ES-I3 (cell line): ENCODE measurements around the gene COPS6.
"Not testable (repeated sequence)": the region's sequence is repeated elsewhere in the genome, so short reads cannot be mapped to it uniquely, and the experiment has no call there.

Source experiments
- H3K36me3 ChIP-seq: 2 replicates; pipeline ENCODE4 v1.6.1; 2013; ENCODE audit warnings: mild to moderate bottlenecking, low read length, control low read depth, moderate library complexity; ENCODE audit not compliant: insufficient read depth
- H3K4me1 ChIP-seq: 2 replicates; pipeline ENCODE4 v1.6.1; 2013; ENCODE audit warnings: mild to moderate bottlenecking, control low read depth, low read length; ENCODE audit not compliant: insufficient read depth
- H3K9ac ChIP-seq: 2 replicates; pipeline ENCODE4 v1.6.1; 2013; ENCODE audit warnings: low read depth, mild to moderate bottlenecking, low read length, moderate library complexity
- H3K9me3 ChIP-seq: 2 replicates; pipeline ENCODE4 v1.6.1; 2013; ENCODE audit warnings: mild to moderate bottlenecking, low read length, moderate library complexity; ENCODE audit not compliant: control insufficient read depth, insufficient read depth

COPS6 gene

DNA sequence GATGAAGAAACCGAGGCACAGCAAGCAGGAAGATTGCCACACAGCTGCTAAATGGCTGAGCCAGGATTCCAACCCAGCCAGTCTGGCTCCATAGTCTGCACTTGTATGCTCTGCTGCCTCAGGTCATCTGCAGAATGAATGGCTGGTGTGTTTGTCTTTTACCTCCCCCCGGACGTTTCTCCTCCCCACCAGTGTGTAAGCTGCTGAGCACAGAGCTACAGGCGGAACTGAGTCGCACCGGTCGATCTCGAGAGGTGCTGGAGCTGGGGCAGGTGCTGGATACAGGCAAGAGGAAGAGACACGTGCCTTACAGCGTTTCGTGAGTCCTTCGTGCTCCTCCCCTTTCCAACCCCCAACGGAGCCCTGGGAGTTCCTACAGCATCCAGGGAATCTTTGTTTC, 33.3 kb downstream of the COPS6 start:
- H3K9me3 ChIP-seq, result no peaks in the 10 kb centered on the region
- H3K4me1 ChIP-seq, result peaks cover 11% of the 10 kb centered on the region; the same call in 1 of the 2 replicates
- no peak overlapping the region for H3K9ac ChIP-seq
- no peaks in the 10 kb centered on the region for H3K36me3 ChIP-seq

GRCh38 chr7:100122568-100122967, 33.8 kb downstream of the COPS6 start:
- H3K9me3 ChIP-seq, result no peaks in the 10 kb centered on the region
- no peak overlapping the region for H3K9ac ChIP-seq
- no peaks in the 10 kb centered on the region for H3K36me3 ChIP-seq
- peaks cover 11% of the 10 kb centered on the region; the same call in 1 of the 2 replicates for H3K4me1 ChIP-seq

- Histone ChIP-seq H3K4me1 (peaks cover 15% of the 10 kb centered on the region; the same call in 1 of the 2 replicates), H3K9ac (no peak overlapping the region), H3K9me3 (no peaks in the 10 kb centered on the region), H3K36me3 (no peaks in the 10 kb centered on the region)
Measured at GRCh38 chr7:100124301-100125230, 35.8 kb downstream of the COPS6 start.

- Histone ChIP-seq H3K4me1 (0 out of 2 replicates have a peak, but pooled peaks cover 10% of the 10 kb centered on the region), H3K9me3 (no peaks in the 10 kb centered on the region), H3K36me3 (no peaks in the 10 kb centered on the region), H3K9ac (peak overlapping the region; percentile 88)
Measured at GRCh38 chr7:100126239-100126930, 37.6 kb downstream of the COPS6 start.

DNA sequence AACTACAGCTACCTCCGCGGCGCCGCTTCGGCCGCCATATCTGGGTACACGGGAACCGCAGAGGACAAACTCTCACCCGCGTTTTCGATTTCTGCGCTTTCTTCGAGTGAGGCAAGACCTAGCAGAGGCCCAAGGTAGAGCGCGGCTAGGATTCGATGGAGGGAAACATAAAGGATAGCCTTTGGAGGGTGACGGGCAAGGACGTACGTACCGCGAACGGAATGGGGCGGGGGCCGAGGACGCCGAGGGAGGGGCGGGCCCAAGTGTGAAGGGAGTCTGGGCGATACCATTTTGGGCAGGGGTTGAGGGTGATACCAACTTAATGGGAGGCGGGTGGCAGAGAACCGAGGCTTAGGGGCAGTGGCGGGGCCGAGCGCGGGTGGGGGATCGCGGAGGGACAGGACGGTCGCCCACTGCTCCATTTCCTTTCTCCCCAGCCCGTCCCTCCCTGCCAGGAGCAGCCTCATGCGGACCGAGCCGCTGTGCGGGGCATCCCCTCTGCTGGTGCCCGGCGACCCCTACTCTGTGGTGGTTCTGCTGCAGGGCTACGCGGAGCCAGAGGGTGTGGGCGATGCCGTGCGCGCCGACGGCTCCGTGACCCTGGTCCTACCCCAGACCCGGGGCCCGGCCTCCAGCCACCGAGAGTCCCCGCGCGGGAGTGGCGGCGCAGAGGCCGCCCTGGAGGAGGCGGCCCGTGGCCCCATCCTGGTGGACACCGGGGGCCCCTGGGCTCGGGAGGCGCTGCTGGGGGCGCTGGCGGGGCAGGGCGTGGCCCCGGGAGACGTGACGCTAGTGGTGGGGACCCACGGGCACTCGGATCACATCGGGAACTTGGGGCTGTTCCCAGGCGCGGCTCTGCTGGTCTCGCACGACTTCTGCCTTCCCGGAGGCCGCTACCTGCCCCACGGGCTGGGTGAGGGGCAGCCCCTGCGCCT, 38.4 kb downstream of the COPS6 start, which contains the start of gene MBLAC1:
Gene MBLAC1 (plus strand): TSS at position 37 of the 935 bp plus-strand sequence. CDS start 429 bp downstream, at position 466.
- Histone ChIP-seq H3K36me3 (no peaks in the 10 kb centered on the region), H3K9me3 (no peaks in the 10 kb centered on the region), H3K4me1 (0 out of 2 replicates have a peak, but pooled peaks cover 7% of the 10 kb centered on the region), H3K9ac (peak within 1 kb of the TSS; percentile 88)

- Histone ChIP-seq H3K9me3 (no peaks in the 10 kb centered on the region), H3K9ac (peak overlapping the region; percentile 88), H3K36me3 (no peaks in the 10 kb centered on the region), H3K4me1 (0 out of 2 replicates have a peak, but pooled peaks cover 7% of the 10 kb centered on the region)
Measured at GRCh38 chr7:100127866-100128636, 39.3 kb downstream of the COPS6 start.

GRCh38 chr7:100128637-100128963, 39.8 kb downstream of the COPS6 start:
- Histone ChIP-seq H3K36me3 (no peaks in the 10 kb centered on the region), H3K9me3 (no peaks in the 10 kb centered on the region), H3K9ac (no peak overlapping the region), H3K4me1 (0 out of 2 replicates have a peak, but pooled peaks cover 7% of the 10 kb centered on the region)

- H3K4me1 ChIP-seq, H3K9me3 ChIP-seq, H3K36me3 ChIP-seq, H3K9ac ChIP-seq: not testable (repeated sequence)
Measured at GRCh38 chr7:100130220-100130607, 41.4 kb downstream of the COPS6 start.

- 0 out of 2 replicates have a peak, but pooled peaks cover 7% of the 10 kb centered on the region for H3K4me1 ChIP-seq
- no peaks in the 10 kb centered on the region for H3K36me3 ChIP-seq
- H3K9ac ChIP-seq, result peak overlapping the region; percentile 14; the same call in 1 of the 2 replicates
- no peaks in the 10 kb centered on the region for H3K9me3 ChIP-seq
Measured at GRCh38 chr7:100130608-100131453, 42.1 kb downstream of the COPS6 start.

DNA sequence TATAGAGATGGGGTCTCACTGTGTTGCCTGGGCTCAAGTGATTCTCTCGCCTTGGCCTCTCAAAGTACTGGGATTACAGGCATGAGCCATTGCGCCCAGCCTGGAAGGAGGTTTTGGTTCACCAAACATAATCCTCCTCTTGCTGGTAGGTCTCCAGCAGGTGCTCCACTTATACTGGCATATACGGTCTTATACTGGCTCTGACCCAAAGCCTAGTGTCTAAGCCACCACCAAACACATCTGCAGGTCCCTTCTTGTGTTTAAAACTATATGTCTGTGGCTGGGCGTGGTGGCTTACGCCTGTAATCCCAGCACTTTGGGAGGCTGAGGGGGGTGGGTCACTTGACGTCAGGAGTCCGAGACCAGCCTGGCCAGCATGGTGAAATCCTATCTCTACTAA, 43.4 kb downstream of the COPS6 start:
- Histone ChIP-seq H3K4me1 (0 out of 2 replicates have a peak, but pooled peaks cover 7% of the 10 kb centered on the region), H3K36me3 (no peaks in the 10 kb centered on the region), H3K9ac (no peak overlapping the region), H3K9me3 (no peaks in the 10 kb centered on the region)

DNA sequence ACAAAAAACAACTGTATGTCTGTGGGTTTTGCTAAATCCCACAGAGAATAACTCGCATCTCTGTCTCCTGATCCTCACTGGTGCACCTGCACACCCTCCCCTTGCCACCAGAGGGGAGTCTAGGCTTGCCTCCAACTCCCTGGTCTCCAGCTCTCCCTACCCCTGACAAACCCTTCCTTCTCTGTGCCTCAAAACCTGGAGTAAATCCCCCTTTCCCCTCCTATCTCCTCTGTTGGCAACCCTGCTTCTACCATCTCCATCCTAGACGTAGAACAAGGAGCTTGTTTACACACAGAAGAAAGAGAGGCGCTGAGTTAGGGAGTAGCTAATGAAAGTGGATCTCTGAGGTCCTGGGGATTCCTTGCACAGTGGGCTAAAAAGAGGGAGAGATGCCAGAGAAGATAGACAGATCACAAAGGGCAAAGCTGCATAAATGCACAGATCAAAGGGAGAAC, 44.0 kb downstream of the COPS6 start:
- H3K9ac ChIP-seq, result no peak overlapping the region
- no peaks in the 10 kb centered on the region for H3K9me3 ChIP-seq
- H3K4me1 ChIP-seq, result 0 out of 2 replicates have a peak, but pooled peaks cover 7% of the 10 kb centered on the region
- no peaks in the 10 kb centered on the region for H3K36me3 ChIP-seq

DNA sequence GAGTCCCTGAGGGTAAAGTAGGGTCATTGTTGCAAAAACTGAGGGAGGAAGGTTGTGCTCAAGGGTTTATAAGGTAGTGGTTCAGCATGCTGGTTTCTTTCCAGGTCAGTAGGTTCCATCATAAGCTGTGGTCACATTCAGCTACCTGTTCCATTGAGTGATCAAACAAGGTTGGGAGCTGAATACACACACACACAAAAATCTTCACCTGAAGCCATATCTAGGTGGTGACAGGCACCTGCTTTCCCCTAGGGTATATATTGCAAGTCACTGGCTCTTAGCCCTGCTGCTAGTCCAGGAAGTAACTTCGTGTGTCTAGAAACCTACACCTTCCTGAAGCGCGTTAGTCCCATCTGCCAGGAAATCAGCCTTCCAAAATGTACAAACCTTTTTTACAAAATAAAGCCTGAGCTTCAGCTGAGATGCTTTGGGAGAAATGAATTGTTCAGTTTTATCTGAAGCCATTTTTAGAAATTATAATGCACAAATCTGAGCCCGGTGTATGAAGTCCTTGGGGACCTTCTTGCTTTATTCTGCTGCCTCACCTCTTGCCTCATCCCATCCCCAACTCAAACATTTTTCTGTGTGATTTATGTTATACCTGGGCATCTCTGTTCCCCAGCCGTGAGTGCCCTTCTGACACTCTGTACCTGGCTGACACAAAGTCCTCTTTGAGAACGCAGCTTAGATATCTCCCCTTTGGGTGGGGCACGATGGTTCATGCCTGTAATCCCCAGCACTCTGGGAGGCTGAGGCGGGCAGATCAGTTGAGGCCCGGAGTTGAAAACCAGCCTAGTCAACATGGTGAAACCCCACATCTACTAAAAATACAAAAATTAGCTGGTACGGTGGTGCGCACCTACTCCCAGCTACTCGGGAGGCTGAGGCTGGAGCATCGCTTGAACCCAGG, 49.3 kb downstream of the COPS6 start:
- H3K9ac ChIP-seq, result no peak overlapping the region
- no peaks in the 10 kb centered on the region for H3K9me3 ChIP-seq
- H3K36me3 ChIP-seq, result no peaks in the 10 kb centered on the region
- H3K4me1 ChIP-seq, result 0 out of 2 replicates have a peak, but pooled peaks cover under 1% of the 10 kb centered on the region
